ENCODE measurements around the gene FAAP20. TPM values are rescaled to one million over a fixed set of nuclear protein-coding genes. Genes with fewer than 3 reads are reported as not detected.

The FAAP20 gene
- total RNA-seq, 2 experiments from 2014 or later: 64.7 to 71.7 TPM

DNA sequence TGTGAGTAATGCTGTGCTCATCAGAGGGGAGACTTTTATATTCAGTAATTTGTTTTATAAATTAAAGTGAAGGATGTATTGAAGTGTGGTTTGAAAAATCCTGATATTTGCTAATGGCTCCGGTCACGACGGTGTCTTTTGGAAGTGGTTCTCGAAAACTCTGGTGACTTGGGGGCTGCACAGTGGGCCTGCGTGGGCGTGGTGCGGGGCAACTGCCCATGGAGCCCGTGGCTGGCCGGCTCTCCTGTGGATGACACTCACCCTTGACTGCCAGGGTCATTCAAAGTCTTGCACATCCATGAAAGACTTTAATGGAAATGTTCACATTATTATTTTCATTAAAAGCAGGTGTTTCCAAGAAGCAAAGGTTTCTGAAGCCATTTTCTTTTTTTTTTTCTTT is 7.7 kb downstream of the FAAP20 start:
- Mint-ChIP-seq H3K27me3 (no peaks in the 10 kb centered on the region), H3K27ac (no peak overlapping the region), H3K4me1 (ENCODE audit: low read depth) (peaks cover 11% of the 10 kb centered on the region), H3K4me3 (no peak overlapping the region), H3K9me3 (no peaks in the 10 kb centered on the region), H3K36me3 (ENCODE audit: low read depth) (peaks cover 1% of the 10 kb centered on the region)
- DNase-seq (no peak), ATAC-seq (no peak)
- ChIA-PET POLR2A (no interaction called here), CTCF (no interaction called here)
- TF ChIP-seq, protein P1, sequence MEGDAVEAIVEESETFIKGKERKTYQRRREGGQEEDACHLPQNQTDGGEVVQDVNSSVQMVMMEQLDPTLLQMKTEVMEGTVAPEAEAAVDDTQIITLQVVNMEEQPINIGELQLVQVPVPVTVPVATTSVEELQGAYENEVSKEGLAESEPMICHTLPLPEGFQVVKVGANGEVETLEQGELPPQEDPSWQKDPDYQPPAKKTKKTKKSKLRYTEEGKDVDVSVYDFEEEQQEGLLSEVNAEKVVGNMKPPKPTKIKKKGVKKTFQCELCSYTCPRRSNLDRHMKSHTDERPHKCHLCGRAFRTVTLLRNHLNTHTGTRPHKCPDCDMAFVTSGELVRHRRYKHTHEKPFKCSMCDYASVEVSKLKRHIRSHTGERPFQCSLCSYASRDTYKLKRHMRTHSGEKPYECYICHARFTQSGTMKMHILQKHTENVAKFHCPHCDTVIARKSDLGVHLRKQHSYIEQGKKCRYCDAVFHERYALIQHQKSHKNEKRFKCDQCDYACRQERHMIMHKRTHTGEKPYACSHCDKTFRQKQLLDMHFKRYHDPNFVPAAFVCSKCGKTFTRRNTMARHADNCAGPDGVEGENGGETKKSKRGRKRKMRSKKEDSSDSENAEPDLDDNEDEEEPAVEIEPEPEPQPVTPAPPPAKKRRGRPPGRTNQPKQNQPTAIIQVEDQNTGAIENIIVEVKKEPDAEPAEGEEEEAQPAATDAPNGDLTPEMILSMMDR (IDR thresholded peaks at IDR 0.05): no peak
- intact Hi-C loops (cut with micrococcal nuclease): no loop called here

DNA sequence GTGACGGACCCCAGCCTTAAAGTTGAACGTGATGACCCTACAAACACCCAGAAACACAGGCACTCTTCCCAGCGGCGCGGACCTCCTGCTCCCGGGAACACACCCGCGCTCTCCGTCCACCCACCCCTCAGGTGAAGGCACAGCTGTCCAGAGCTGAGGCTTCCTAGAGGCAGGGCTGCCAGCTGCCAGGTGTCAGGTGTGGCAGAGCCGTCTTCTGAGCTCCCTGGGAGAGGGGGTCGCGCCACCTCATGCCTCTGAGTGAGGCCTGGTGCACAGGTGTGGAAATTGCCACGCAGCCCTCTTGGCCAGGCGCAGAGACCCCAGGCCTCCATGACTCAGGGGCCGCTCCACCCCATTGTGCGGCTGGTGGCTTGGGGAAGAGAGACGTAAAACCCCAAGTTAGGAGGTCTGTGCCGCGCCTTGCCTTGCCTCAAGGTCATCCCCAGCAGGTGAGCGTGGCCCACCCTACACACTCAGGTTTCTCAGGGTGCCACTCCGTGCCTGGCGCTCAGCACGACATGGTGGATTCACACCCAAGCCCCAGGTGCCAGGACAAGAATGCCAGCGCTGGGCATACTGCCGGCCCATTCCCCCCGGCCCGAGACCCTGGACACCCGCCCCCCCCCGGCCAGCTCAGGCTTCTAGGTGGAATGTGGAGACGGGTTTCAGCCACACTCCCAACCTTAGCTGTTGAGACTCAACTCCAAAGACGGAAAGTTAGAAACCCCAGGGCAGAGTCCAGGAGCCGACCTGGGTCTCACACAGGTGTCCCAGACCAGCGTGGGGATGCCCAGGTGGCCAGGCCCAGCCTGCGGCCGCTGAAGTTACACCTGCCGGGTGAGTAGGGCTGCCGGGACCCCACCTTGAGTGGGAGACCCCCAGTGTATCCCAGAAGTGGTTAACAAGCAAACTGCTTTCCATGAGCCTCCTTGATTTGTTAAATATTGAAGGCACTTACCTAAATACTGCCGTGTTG is 8.4 kb downstream of the FAAP20 start:
- Mint-ChIP-seq H3K27ac (no peak overlapping the region), H3K4me1 (ENCODE audit: low read depth) (peaks cover 7% of the 10 kb centered on the region), H3K36me3 (ENCODE audit: low read depth) (no peaks in the 10 kb centered on the region), H3K9me3 (no peaks in the 10 kb centered on the region), H3K27me3 (no peaks in the 10 kb centered on the region), H3K4me3 (no peak overlapping the region)
- ATAC-seq: no peak
- TF ChIP-seq, protein P1 (IDR thresholded peaks at IDR 0.05): no peak
- ChIA-PET POLR2A (no interaction called here), CTCF (interaction anchor here (4.4 kb wide), 1 partner anchor 12 kb away, joined by 21 read pairs; no protein-coding TSS in a partner anchor)
- intact Hi-C loops (cut with micrococcal nuclease): no loop called here
- no peak for DNase-seq

DNA sequence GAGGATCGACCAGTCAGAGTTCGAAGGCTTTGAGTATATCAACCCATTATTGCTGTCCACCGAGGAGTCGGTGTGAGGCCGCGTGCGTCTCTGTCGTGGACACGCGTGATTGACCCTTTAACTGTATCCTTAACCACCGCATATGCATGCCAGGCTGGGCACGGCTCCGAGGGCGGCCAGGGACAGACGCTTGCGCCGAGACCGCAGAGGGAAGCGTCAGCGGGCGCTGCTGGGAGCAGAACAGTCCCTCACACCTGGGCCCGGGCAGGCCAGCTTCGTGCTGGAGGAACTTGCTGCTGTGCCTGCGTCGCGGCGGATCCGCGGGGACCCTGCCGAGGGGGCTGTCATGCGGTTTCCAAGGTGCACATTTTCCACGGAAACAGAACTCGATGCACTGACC is 9.6 kb downstream of the FAAP20 start:
- no peaks in the 10 kb centered on the region for H3K27me3 Mint-ChIP-seq
- H3K27ac Mint-ChIP-seq: no peak overlapping the region
- TF ChIP-seq, protein P1 (IDR thresholded peaks at IDR 0.05): no peak
- intact Hi-C loops (cut with micrococcal nuclease): no loop called here
- no peak for ATAC-seq
- no peak overlapping the region for H3K4me3 Mint-ChIP-seq
- ChIA-PET POLR2A (interaction anchor here (0.6 kb wide), 1 partner anchor 262 kb away, joined by 4 read pairs; no protein-coding TSS in a partner anchor), CTCF (interaction anchor here (4.4 kb wide), 1 partner anchor 11 kb away, joined by 21 read pairs; no protein-coding TSS in a partner anchor)
- H3K9me3 Mint-ChIP-seq: no peaks in the 10 kb centered on the region
- H3K36me3 Mint-ChIP-seq (ENCODE audit: low read depth): no peaks in the 10 kb centered on the region
- no peak for DNase-seq
- peaks cover 4% of the 10 kb centered on the region for H3K4me1 Mint-ChIP-seq (ENCODE audit: low read depth)

DNA sequence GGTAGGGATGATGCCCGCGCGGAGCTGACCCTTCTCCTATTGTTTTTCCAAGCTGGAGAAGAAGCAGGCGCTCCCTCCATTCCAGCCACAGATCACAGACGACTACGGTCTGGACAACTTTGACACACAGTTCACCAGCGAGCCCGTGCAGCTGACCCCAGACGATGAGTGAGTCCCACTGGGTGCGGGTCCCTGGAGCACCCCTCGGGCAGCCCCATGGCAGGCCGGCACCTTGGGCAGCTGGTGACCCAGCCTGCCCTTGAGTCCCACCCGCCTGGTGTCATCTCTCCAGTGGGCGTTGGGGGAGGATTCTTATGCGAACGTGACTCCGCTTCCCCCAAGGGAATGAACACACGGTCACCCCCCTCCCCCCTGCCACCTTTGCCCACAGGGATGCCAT is 10.0 kb downstream of the FAAP20 start:
- ChIA-PET CTCF (interaction anchor here (1.0 to 4.4 kb wide), 2 partner anchors 10 kb away, joined by 3 to 21 read pairs; partner anchors contain the start of gene FAAP20), POLR2A (interaction anchor here (0.6 kb wide), 1 partner anchor 262 kb away, joined by 4 read pairs; no protein-coding TSS in a partner anchor)
- Mint-ChIP-seq H3K9me3 (no peaks in the 10 kb centered on the region), H3K27ac (no peak overlapping the region), H3K4me3 (no peak overlapping the region), H3K27me3 (no peaks in the 10 kb centered on the region), H3K4me1 (ENCODE audit: low read depth) (peaks cover 4% of the 10 kb centered on the region), H3K36me3 (ENCODE audit: low read depth) (no peaks in the 10 kb centered on the region)
- intact Hi-C loops (cut with micrococcal nuclease): no loop called here
- TF ChIP-seq, protein P1 (IDR thresholded peaks at IDR 0.05): no peak
- DNase-seq (no peak), ATAC-seq (no peak)

DNA sequence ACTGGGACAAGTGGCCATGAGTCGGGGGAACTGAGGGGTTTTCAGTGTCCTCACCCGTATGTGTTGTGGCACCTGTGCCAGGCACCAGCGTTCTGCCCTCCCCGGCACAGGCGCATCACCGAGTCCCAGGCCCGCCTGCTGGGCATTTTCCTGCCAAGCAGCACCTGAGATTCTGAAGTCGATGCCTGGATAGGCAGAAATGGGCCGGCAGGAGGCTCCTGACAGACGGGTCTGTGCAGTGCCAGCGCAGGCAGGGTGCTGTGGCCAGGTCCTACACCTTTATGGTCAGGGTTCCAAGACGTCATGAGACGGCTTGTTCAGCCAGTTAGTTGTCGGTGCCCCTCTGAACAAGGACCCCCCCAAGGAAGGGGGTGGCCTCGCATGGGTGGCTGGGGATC is 10.6 kb downstream of the FAAP20 start:
- ChIA-PET POLR2A (no interaction called here), CTCF (interaction anchor here (1.0 to 4.4 kb wide), 2 partner anchors 10 to 11 kb away, joined by 3 to 21 read pairs; partner anchors contain the start of gene FAAP20)
- no peaks in the 10 kb centered on the region for H3K36me3 Mint-ChIP-seq (ENCODE audit: low read depth)
- no peaks in the 10 kb centered on the region for H3K4me1 Mint-ChIP-seq (ENCODE audit: low read depth)
- no peak overlapping the region for H3K27ac Mint-ChIP-seq
- no peak overlapping the region for H3K4me3 Mint-ChIP-seq
- ATAC-seq (no peak), DNase-seq (no peak)
- H3K9me3 Mint-ChIP-seq: no peaks in the 10 kb centered on the region
- H3K27me3 Mint-ChIP-seq: no peaks in the 10 kb centered on the region
- TF ChIP-seq, protein P1 (IDR thresholded peaks at IDR 0.05): no peak
- intact Hi-C loops (cut with micrococcal nuclease): no loop called here

Data from activated CD8-positive, alpha-beta T cell treated with anti-CD3 and anti-CD28 coated beads for 36 hours (primary cell).